ENCODE data around the gene TMEM186.
"Not testable (repeated sequence)": the region's sequence is repeated elsewhere in the genome, so short reads cannot be mapped to it uniquely, and the experiment has no call there.

TMEM186 gene, protein sequence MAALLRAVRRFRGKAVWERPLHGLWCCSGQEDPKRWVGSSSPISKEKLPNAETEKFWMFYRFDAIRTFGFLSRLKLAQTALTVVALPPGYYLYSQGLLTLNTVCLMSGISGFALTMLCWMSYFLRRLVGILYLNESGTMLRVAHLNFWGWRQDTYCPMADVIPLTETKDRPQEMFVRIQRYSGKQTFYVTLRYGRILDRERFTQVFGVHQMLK

DNA sequence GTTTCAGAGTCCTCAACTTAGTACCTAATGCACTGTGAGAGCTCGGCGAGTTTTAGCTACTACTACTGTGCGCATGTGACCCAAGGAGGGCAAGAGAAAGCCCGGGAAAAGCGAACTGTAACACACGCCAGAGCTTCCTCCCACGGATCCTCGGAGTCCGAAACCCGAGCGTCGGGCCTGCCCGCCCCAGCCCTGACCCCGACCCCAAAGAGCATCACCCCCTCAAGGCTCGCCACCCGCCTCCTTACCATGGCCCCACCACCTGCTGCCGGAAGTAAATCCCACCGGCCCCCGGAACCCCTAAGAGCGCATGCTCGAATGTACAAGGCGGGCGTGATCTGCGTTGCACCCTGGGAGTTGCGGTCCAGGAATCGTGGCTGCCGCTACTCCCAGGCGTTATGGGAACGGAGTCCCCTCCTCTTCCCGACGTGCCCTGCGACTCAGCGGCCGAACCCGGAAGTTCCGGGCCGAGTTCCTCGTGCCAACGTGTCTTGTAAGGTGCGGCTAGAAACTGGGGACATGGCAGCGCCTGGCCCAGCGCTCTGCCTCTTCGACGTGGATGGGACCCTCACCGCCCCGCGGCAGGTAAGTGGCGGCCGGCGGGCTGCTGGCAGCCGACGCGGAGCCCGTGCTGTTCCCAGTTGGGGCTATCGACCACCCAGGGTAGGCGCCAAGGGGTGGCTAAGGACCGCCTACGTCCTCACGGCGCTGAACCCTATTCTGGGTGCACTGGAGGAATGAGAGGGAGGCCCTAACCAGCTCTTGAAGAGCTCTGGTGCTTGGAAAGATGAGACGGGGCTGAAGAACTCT lies at the start of gene TMEM186, which contains the start of gene PMM2:
TMEM186 (minus strand) TSS at position 276 of the 810 bp plus-strand sequence; CDS start at position 251, 25 bp downstream.
PMM2 (plus strand) TSS at position 476 of the 810 bp plus-strand sequence; CDS start at position 520, 44 bp downstream.
- FAIRE-seq (peak; percentile 96), DNase-seq (ENCODE audit: insufficient read length, low spot score) (peak; percentile 95)

DNA sequence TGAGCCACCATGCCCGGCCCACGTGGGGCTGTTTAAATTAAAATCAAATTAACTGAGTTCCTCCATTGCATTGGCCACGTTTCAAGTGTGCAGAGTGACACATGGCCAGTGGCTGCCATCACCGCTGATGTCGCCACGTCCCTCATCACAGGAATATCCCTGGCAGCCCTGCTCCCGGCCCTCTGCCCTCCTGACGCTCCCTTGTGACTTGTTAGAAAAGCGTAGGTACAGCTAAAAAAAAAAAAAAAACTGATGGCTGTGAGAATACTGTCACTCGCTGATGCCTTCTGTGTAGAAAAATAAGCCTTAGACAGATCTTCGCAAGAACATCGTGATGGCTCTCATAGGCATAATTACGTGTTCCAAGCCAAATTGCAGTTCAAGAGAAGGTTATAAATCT lies 49.7 kb upstream of the TMEM186 start:
- DNase-seq (ENCODE audit: insufficient read length, low spot score) (no peak), FAIRE-seq (no peak)

DNA sequence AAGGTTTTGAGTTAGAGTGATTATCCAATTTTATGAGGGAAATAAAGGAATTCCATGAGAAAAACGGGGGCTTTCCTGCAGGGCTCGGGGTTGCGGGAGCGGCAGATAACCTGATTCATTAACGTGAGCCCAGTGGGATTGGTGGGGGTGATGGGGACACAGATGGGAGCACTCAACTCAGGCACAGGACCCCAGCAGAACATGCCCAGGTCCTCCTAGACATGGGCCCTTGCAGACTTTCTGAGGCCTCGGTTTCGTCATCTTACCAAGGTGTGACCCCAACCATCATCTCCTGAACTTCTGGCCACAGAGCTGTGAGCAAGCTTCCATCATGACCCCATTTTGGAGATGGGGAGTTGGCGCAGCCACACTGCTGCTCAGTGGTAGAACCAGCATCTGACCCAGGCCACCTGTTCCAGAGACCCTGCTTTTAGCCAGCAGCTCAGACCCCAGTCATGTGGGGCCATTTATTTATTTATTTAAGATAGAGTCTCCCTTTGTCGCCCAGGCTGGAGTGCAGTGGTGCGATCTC lies 49.0 kb upstream of the TMEM186 start:
- no peak for DNase-seq (ENCODE audit: insufficient read length, low spot score)
- no peak for FAIRE-seq

DNA sequence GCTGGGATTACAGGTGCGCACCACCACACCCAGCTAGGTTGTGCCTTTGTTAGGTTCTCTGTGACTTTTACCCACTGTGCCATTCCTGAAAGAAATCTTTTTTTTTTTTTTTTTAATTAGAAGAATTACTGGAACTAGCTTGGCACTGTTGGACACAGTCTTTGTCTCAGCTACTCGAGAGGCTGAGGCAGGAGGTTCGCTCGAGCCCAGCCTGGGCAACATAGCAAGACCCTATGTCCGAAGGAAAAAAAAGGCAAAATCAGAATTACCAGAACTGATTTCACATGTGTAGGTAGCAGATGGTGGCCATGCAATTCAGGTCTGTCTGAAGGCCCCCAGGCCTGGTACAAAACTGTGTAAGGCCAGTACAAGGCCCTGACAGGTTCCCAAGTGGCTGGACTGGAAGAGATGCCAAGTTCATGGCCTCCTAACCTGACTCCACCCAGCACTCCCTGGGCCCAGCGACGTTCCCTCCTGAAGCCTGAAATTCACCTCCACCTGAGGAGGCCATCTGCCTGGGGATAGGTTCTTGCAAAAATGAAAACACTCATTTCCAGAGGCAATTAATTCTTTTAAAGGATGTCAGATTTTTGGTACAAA lies 48.4 kb upstream of the TMEM186 start:
- FAIRE-seq (no peak), DNase-seq (ENCODE audit: insufficient read length, low spot score) (no peak)

DNA sequence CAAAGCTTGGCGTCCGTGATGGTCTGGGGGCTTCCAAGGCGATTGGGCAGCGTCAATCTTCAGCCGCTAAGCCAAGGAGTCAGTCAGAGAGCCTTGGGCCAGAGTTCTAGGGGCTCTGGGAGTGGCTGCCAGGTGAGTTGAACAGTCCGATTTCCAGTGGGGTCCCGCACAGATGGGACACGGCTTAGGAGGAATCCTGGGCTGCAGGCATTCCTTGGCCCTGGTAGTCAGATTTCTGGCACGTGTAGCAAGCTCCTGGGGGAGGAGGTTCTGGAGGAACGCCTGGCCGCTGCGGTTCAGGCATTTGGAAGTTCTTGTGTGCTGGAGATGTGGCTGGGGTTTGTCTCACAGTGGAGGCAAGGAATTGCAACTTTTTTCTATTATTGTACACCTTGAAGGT lies 45.9 kb upstream of the TMEM186 start:
- DNase-seq (ENCODE audit: insufficient read length, low spot score); FAIRE-seq: not testable (repeated sequence)

DNA sequence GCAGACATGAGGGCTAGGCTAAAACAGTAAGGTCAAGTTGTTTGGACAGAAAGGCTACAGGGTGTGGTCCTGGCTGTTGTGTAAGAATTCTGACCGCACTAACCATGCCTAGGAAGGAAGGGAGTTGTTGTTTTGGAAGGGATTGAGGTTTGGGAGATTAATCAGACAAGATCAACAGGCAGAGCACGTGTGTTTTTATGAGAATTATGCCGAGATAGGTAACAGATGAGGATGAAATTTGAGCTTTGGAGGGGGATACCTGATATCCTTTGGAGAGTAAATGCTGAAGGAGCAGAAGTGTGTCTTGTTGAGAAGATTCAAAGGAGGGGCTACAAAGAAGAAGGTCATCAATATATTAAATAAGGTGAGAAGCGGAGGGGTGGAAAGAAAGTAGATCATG lies 44.6 kb upstream of the TMEM186 start:
- FAIRE-seq; DNase-seq (ENCODE audit: insufficient read length, low spot score): not testable (repeated sequence)

DNA sequence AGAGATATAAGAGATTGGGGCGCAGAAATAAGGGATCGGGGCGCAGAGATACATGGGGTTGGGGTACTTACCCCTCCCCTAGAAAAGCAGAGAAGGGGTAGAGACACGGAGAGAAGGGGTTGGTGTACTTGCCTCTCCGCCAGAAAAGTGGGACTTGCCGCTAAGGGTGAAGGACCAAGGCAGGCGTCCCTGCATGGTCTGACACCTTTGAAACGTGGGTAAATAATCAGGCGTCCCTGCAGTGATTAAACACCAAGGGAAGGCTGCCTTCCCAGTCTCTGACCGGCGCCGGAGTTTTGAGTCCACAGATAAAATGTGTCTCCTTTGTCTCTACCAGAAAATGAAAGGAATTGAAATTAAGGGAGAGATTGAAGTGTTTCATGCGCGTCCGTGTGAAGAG lies 40.2 kb upstream of the TMEM186 start:
- not testable (repeated sequence) for FAIRE-seq; DNase-seq (ENCODE audit: insufficient read length, low spot score)

DNA sequence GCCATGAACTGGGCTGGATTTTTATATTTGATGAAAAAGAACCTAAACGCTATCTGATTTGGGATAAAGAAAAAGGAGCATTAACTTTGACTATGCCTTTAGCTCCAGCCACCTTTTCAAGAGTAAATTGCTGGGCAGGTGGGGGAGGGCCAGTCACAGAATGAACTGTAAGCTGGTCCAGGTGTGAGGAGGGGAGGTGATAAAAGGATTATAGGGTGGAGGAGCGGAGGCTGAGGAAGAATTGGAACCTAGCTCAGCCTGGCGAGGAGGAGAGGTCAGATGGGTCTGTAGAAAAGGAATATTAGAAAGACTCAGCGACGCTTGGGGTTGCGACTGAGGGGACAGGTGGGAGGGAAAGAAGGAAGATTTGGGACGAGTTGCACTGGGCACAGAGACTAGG lies 39.4 kb upstream of the TMEM186 start:
- not testable (repeated sequence) for DNase-seq (ENCODE audit: insufficient read length, low spot score); FAIRE-seq

DNA sequence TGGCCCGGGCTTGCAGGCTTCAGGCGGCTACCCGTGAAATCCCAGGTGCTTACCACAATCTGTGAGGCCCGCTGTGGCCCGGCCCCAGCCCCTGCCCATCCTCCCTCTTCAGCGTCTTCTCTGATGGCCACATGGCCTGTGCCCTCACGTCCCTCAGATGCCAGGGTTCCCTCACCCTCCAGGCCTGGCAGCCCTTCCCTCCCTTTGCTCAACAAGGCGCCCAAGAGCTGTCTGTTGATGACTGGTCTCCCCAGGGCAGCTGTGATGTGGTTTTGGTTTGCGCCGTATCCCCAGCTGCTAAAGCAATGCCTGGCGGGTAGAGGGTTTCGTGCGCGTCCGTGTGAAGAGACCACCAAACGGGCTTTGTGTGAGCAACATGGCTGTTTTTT lies 35.3 kb upstream of the TMEM186 start:
- FAIRE-seq (no peak), DNase-seq (ENCODE audit: insufficient read length, low spot score) (no peak)

DNA sequence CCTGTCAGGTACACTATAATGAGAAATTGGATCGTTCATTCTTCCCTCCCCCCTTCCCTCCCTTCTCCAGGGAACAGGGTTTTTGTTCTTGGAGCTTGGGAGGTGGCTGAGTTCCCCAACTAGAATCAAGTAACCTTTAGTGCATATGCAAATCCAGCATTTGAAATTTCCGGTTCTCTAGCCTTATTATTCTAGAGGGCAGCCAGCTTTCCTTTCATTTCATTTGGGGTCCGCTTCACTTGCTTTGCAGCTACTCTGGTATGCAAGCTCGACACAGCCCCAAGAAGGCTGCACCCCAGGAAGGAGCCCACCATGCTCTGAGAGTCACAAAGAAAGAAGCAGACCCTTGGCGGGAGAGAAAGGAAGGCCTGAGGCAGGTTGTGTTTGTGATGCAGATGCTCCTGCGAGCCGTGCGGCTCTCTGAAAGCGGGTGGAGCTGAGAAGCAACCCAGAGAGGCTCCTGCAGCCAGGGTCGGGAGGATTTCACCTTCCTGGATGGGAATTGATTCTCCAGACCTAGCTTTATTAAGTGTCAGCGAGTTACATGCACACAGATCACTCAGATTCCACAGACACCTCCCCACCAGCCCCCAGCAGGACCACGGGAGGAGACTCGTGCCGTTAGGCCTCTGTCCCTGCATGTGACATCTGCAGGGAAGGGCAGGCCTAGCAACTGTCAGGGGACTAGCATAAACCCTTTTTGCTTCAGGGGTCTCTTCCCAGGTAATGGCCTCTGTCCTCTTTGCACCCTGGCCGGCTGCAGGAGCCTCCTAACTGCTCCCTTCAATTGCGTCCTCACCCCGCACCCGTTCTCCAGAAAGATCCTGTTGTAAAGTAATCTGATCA lies 34.7 kb upstream of the TMEM186 start:
- FAIRE-seq (no peak), DNase-seq (ENCODE audit: insufficient read length, low spot score) (no peak)

DNA sequence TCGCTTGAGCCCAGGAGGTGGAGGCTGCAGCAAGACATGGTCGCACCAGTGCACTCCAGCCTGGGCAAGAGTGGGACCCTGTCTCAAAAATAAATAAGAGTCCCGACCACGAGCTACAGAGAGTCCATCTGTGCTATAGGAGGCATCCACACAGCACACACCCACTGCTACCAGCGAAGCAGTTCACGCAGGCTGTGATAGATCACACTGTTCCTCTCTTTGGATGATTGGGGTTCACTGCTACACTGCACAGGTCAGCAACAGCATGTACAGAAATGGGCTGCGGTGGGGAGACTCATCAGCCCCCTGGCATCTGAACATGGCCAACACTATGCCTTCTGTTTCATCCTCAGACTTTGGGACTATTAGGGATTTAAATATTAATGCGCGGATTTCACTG lies 34.0 kb upstream of the TMEM186 start:
- FAIRE-seq (no peak), DNase-seq (ENCODE audit: insufficient read length, low spot score) (no peak)

DNA sequence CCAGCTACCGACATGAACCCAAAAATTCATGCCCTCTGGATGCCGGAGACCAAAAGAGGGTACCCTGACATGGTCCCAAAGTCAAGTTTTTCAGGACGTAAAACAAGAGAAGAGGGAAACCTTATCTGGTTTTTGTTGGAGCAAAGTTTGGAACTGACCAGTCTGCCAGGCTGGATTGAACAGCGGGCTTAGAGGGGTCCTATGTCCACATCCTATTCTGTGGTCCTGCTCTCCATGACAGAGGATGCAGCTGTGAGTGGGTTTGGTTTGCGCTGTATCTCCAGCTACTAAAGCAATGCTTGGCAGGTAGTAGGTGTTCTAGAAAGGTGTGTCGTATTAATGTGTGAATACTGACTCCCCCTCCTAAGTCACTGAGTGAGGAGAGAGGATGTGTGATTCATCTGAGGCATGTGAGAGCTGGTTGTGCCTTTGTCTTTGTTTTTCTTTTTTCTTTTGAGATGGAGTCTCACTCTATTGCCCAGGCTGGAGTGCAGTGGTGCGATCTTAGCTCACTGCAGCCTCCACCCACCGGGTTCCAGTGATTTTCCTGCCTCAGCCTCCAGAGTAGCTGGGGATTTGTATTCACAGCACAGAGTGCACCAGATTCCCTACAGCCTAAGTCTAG lies 31.2 kb upstream of the TMEM186 start:
- DNase-seq (ENCODE audit: insufficient read length, low spot score) (no peak), FAIRE-seq (no peak)

DNA sequence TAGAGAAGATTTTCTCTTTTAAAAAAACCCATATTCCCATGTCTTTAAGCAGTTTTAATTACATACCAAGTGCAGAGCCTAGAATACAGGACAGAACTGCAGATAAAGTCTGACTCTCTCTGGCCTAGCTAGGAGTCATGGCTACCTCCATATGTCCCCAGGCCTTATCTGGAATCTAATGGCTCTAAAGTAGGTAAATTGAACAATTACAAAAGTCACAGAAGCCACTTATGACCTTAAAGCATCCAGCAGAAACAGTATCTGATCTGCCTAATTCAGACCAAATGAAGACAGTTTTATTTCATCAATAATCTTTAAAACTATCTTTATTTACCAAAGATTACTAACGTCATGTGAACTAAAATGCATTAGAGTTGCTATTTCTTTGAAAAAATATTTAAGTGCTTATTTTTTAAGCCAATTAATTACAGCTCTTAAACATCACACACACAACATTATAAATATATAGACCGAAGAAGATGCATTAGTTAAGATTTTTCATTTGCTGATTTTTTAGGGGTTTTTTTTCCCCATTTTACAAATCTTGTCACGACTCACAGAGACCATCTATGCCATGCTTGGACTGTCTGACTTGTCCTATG lies 28.9 kb upstream of the TMEM186 start:
- FAIRE-seq (no peak), DNase-seq (ENCODE audit: insufficient read length, low spot score) (no peak)

DNA sequence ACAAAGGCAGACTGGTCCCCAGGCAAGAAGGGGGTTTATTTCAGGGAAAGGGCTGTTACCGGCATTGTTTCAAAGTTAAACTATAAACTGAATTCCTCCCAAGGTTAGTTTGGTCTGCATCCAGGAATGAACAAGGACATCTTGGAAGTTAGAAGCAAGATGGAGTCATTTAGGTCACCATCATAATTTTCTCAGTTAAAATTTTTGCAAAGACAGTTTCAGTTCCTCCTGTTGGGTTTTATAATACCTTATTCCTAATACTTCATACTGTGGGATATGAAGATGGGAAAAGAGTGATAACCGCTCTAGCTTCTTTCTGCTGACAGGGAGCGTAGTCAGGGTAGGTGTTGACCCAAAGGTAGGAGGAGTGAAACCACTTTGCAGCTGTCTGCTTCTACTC lies 25.0 kb upstream of the TMEM186 start:
- FAIRE-seq (no peak), DNase-seq (ENCODE audit: insufficient read length, low spot score) (no peak)

DNA sequence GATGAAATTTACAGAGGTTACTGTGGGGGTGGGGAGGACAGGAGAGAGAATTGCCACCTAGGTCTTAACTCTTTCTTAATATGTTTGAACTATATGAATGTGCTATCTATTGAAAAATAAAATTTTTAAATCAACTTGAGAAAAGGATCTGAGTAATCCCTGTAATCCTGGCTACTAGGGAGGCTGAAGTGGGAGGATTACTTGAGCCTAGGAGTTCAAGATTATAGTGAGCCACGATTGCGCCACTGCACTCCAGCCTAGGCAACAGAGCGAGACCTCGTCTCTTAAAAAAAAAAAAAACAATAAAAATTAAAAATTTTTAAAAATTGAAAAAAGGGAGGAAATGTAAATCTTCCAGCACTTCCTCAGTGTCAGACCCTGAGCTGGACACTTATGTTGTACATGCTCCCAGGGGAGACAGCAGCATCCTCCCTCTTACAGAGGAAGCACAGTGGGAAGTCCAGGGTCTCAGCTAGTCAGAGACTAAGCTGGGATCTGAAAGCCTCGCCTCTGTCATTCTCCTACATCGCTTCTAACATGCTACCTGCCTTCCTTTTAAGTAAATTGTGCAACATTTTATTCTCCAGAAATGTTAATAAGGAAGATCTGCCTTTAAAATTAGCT lies 22.1 kb upstream of the TMEM186 start:
- DNase-seq (ENCODE audit: insufficient read length, low spot score) = no peak
- FAIRE-seq = no peak

DNA sequence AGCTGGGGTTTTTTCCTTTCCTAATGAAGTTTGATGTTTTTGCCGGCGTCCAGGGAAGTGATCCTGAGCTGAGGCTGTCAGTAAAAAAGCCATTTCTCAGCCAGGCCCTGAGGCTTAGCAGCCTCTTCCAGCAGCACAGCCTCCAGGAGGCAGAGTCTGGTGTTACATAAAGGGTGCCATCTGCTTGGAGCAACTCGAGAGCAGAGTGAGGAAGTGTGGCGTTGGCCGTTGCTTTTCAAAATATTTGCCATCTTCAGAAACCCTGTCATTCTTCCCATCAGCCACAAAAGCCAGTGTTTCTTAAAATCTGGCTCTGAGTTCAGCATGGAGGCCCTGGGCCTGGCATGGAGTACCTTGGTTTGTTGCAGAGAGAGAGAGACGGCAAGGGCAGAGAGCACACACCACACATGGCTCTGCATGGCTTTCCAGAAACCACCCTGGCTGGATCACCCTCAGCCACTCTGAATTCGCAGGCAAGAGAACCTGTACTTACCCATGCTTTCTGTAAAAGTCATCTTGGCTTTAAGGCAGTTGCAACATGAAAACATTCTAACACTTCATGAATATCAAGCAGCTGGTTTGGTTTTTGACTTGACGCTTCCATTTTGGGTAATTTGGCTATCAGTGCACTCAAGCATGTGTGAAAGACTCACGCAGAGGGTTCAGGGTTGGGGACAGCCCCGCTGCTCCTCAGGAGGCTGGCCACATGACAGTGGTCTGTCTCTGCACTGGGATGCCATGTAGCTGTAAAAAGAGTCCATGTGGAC lies 21.2 kb upstream of the TMEM186 start:
- FAIRE-seq (peak; percentile 83), DNase-seq (ENCODE audit: insufficient read length, low spot score) (no peak)

DNA sequence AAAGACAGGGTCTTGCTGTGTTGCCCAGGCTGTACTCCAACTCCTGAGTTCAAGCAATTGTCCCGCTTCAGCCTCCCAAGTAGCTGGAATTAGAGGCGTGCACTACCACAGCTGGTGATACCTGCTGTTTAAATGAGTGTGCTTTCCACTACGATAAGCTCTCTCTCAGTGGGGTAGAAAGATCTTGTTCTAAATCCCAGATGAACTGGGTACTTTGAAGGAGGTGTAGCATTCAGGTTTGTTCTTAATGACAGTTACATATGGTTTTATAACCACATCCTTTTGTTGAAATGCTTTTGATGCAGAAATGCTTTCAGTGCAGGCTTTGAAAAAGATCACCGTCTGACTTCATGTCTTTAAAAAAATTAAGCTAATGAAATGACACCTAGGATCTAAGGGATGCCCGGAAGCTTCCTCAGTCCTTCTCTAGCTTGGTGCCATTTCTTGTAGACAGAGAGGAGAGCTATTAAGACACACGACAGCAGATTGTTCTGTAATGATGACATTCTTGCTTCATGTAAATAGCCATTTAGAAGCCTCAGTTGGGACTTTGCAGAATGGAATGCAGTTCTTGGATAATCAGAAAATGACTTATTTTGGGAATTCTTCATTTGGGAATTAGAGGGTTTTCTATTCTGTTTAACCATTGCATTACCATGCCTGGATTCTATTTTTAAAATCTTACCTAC lies 19.7 kb upstream of the TMEM186 start:
- no peak for FAIRE-seq
- DNase-seq (ENCODE audit: insufficient read length, low spot score) = no peak
